Skin of body (tissue), 2 donors: ENCODE data around the gene EFEMP2. TPM values are rescaled to one million over a fixed set of nuclear protein-coding genes. Genes with fewer than 3 reads are reported as not detected.
A peak's percentile ranks its signal among the peaks of the same experiment; 100 is the strongest.

Source experiments
- DNase-seq: peaks from one replicate; lab custom pipeline; 2025; lab: John Stamatoyannopoulos, UW
- total RNA-seq: library from RNA; depleted of rRNA; stranded (reverse); fragments of >200 nt; gene quantifications from one replicate; pipeline ENCODE4 v1.2.3, GENCODE V29; 2014

Gene EFEMP2
- 33.6 TPM for total RNA-seq

- peak; percentile 65 for DNase-seq
Observed at GRCh38 chr11:65872586-65873317, at the start of gene EFEMP2. TSS of gene EFEMP2 (minus strand) at chr11:65872800. CDS start at chr11:65872354, 446 bp downstream.

GRCh38 chr11:65921876-65922275 lies 49.3 kb upstream of the EFEMP2 start:
- no peak for DNase-seq

- DNase-seq = no peak
Observed at GRCh38 chr11:65921033-65921555, 48.5 kb upstream of the EFEMP2 start.

- no peak for DNase-seq
Observed at GRCh38 chr11:65920372-65920802, 47.8 kb upstream of the EFEMP2 start.

GRCh38 chr11:65919573-65920371 lies 47.2 kb upstream of the EFEMP2 start:
- no peak for DNase-seq

GRCh38 chr11:65919141-65919572 lies 46.6 kb upstream of the EFEMP2 start, which contains the start of gene DRAP1:
TSS of gene DRAP1 (plus strand) at chr11:65919426. CDS start at chr11:65919502, 76 bp downstream.
- DNase-seq = peak; percentile 97

- DNase-seq = no peak
Observed at GRCh38 chr11:65918211-65919140, 45.9 kb upstream of the EFEMP2 start, which contains the start of gene C11orf68. TSS of gene C11orf68 (minus strand) at chr11:65919062. CDS start at chr11:65919031, 31 bp downstream.

- DNase-seq = no peak
Observed at GRCh38 chr11:65917434-65918210, 45.0 kb upstream of the EFEMP2 start.

GRCh38 chr11:65917077-65917433 lies 44.5 kb upstream of the EFEMP2 start:
- no peak for DNase-seq

GRCh38 chr11:65916391-65916790 lies 43.8 kb upstream of the EFEMP2 start:
- DNase-seq = no peak

GRCh38 chr11:65915821-65916251 lies 43.2 kb upstream of the EFEMP2 start:
- DNase-seq = no peak

- no peak for DNase-seq
Observed at GRCh38 chr11:65915101-65915820, 42.7 kb upstream of the EFEMP2 start.

- no peak for DNase-seq
Observed at GRCh38 chr11:65912845-65913244, 40.2 kb upstream of the EFEMP2 start.

- DNase-seq = peak; percentile 56
Observed at GRCh38 chr11:65911682-65912568, 39.3 kb upstream of the EFEMP2 start.

- no peak for DNase-seq
Observed at GRCh38 chr11:65907878-65908277, 35.3 kb upstream of the EFEMP2 start.

- DNase-seq = no peak
Observed at GRCh38 chr11:65906602-65907001, 34.0 kb upstream of the EFEMP2 start.

- no peak for DNase-seq
Observed at GRCh38 chr11:65903715-65904114, 31.1 kb upstream of the EFEMP2 start.

- no peak for DNase-seq
Observed at GRCh38 chr11:65903068-65903481, 30.5 kb upstream of the EFEMP2 start.

GRCh38 chr11:65900899-65901180 lies 28.2 kb upstream of the EFEMP2 start:
- DNase-seq = no peak
